PC-9 (cell line): ENCODE data around the gene CEP131.

Source experiments
- EZH2 ChIP-seq: fragments of 200-600 bp; sonication (generic); IDR thresholded peaks from 2 replicates; pipeline ENCODE4 v1.8.0; 2017; ENCODE audit warnings: antibody characterized with exemption, low read depth
- TF ChIP-seq, protein P1 (sequence below): fragments of 200-600 bp; sonication (generic); conservative IDR thresholded peaks from 2 replicates; pipeline ENCODE4 v1.6.1; 2017; ENCODE audit warnings: mixed run types, antibody characterized with exemption, mild to moderate bottlenecking, moderate library complexity

GRCh38 chr17:81193051-81193410, 29.7 kb downstream of the CEP131 start:
- TF ChIP-seq, protein P1, sequence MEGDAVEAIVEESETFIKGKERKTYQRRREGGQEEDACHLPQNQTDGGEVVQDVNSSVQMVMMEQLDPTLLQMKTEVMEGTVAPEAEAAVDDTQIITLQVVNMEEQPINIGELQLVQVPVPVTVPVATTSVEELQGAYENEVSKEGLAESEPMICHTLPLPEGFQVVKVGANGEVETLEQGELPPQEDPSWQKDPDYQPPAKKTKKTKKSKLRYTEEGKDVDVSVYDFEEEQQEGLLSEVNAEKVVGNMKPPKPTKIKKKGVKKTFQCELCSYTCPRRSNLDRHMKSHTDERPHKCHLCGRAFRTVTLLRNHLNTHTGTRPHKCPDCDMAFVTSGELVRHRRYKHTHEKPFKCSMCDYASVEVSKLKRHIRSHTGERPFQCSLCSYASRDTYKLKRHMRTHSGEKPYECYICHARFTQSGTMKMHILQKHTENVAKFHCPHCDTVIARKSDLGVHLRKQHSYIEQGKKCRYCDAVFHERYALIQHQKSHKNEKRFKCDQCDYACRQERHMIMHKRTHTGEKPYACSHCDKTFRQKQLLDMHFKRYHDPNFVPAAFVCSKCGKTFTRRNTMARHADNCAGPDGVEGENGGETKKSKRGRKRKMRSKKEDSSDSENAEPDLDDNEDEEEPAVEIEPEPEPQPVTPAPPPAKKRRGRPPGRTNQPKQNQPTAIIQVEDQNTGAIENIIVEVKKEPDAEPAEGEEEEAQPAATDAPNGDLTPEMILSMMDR = no peak
- no peak for TF ChIP-seq EZH2
